ENCODE data around the gene PRICKLE4. TPM values are rescaled to one million over a fixed set of nuclear protein-coding genes. Genes with fewer than 3 reads are reported as not detected.

The PRICKLE4 gene
- total and polyA plus RNA-seq, 2 of the 8 experiments (the other 6 are each of a cell fraction or from before 2014, with no cell fraction given), result 0.32 to 1.4 TPM

DNA sequence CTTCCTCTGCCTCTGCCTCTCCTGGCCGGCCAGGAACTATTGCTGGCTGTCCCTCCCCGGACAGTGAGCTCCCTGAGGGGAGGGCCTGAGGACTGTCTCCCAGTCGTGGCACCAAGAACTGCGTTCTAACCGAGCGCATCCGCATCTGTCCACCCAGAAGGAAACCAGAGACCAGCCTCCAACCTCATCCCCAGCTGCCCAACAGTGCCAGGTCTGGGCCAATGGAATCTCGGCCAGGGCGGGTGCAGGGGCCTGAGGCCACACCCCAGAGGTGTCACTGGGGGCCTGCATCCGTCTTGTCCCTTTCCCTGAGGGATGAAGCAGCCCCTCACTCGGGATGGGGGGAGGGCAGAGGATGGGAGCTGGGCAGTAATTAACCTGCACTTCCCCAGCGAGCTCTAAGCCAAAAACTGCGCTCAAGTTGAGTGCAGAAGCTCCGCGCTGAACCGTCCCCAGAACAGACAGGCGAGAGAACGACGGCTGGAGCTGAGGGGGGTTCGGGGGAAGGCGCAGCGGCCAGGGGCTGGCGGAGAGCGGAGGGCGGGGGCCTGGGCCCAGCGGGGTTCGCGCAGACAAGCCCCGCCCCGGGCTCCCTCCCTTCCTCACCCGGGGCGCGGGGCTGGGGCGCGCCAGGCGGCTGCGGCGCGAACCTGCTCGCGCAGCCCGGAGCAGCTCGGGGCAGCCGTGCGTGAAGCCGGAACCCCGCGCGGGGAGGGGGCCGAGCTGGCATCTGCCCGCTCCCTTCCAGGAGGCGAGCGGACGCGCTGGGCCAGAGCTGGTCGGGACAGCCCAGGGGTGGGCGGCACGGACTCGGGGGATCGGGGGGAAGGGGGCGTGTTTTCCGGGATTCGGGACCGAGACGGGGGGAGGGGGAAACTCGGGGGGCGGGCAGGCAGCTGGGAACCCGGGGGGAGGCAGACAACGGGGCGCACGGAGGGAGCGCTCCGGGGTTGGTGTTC is 46.6 kb upstream of the PRICKLE4 start:
- H3K4ac ChIP-seq (replicated peaks; ENCODE audit: insufficient read length, low read depth, low read length), result no peak overlapping the region
- H3K23me2 ChIP-seq (ENCODE audit: low read depth, low read length), result peaks cover 9% of the 10 kb centered on the region; the same call in 1 of the 2 replicates
- H4K20me1 ChIP-seq (replicated peaks in 1 of 2; ENCODE audit: control insufficient read depth in 1 of 2, insufficient read depth in 2 of 2, low read length in 2 of 2), result peaks cover 0 to 2% of the 10 kb centered on the region in 2 experiments
- peak overlapping the region; percentile 17 for H3K18ac ChIP-seq (ENCODE audit: extremely low read depth, low read length)
- H2BK20ac ChIP-seq (ENCODE audit: low read length), result no peak overlapping the region
- no peak overlapping the region for H2BK120ac ChIP-seq (replicated peaks; ENCODE audit: low read depth, low read length)
- H3K79me2 ChIP-seq (ENCODE audit: control insufficient read depth in 1 of 2, insufficient read depth in 2 of 2, low read length in 2 of 2), result no peaks in the 10 kb centered on the region
- no peak overlapping the region for H3K14ac ChIP-seq (ENCODE audit: insufficient read length)
- H3K27me3 ChIP-seq (replicated peaks in 1 of 4; ENCODE audit: control insufficient read depth in 3 of 4, extremely low read depth in 1 of 4, insufficient read depth in 3 of 4, low read length in 3 of 4), result peaks cover 0 to 8% (median 5%) of the 10 kb centered on the region in 4 experiments; a peak in 3 of 7 replicates
- FAIRE-seq (no peak), DNase-seq (ENCODE audit: low read depth in 1 of 2, low spot score in 2 of 2) (peak in 1 of 2 experiments; percentile 86)
- no peak overlapping the region; the same call in none of the 2 replicates for H4K8ac ChIP-seq (ENCODE audit: extremely low read depth, insufficient read depth, low read length)
- no peak overlapping the region for H4K5ac ChIP-seq (ENCODE audit: insufficient read length, low read depth, low read length)
- no peak overlapping the region for H3K56ac ChIP-seq (replicated peaks; ENCODE audit: insufficient read length, low read depth, low read length)
- H3K79me1 ChIP-seq (ENCODE audit: low read depth, low read length), result no peaks in the 10 kb centered on the region
- no peaks in the 10 kb centered on the region for H3K9me3 ChIP-seq (ENCODE audit: insufficient read depth in 2 of 2, low read depth in 1 of 2, low read length in 1 of 2)
- H2AFZ ChIP-seq (ENCODE audit: low read length), result peak overlapping the region; percentile 78; the same call in 1 of the 2 replicates
- no peak overlapping the region; the same call in 1 of the 2 replicates for H2BK15ac ChIP-seq (ENCODE audit: low read length)
- peak overlapping the region; percentile 60 to 74 (median 68) for H3K4me3 ChIP-seq (ENCODE audit: extremely low read depth in 1 of 4, insufficient read depth in 2 of 4, low read depth in 3 of 4, low read length in 4 of 4)
- peaks cover 12 to 39% (median 23%) of the 10 kb centered on the region in 4 experiments for H3K4me1 ChIP-seq (replicated peaks in 1 of 4; ENCODE audit: control insufficient read depth in 3 of 4, insufficient read depth in 4 of 4, low read length in 3 of 4)
- no peak overlapping the region for H2AK5ac ChIP-seq (ENCODE audit: low read depth, low read length)
- H2BK12ac ChIP-seq (ENCODE audit: low read depth, low read length), result no peak overlapping the region; the same call in 1 of the 2 replicates
- peak overlapping the region; percentile 71 to 93 for H3K4me2 ChIP-seq (ENCODE audit: insufficient read depth in 1 of 2, low read depth in 2 of 2, low read length in 2 of 2)
- no peak overlapping the region for H3K27ac ChIP-seq (ENCODE audit: low read depth, low read length)
- no peak overlapping the region for H3K9ac ChIP-seq (replicated peaks in 1 of 4; ENCODE audit: extremely low read depth in 1 of 4, low read depth in 3 of 4, low read length in 3 of 4)
- CTCF ChIA-PET (ENCODE audit: partially characterized antibody), result interaction anchor here (0.6 to 5.3 kb wide), 24 partner anchors 9 to 400 kb away, joined by 3 to 37 read pairs (median 5); partner anchors contain the start of gene TOMM6
- H3K23ac ChIP-seq (ENCODE audit: insufficient read length), result no peak overlapping the region
- no peak overlapping the region for H4K91ac ChIP-seq (replicated peaks; ENCODE audit: insufficient read length, low read length)
- WGBS, 2 experiments (ENCODE audit: extremely low coverage in 1 of 2, insufficient coverage in 1 of 2, insufficient read length in 1 of 2, insufficient replicate concordance in 2 of 2, low coverage in 1 of 2, low lambda C conversion rate in 2 of 2, missing lambda C conversion rate in 1 of 2), result 5% methylated on average over 19 of the region's 73 CpGs; no CpG with 5 or more reads in 1 of the 2 experiments
- peak overlapping the region; percentile 45; the same call in 1 of the 2 replicates for H2BK5ac ChIP-seq (ENCODE audit: low read depth, low read length)
- H3K36me3 ChIP-seq (ENCODE audit: control insufficient read depth in 2 of 4, insufficient read depth in 4 of 4, low read length in 3 of 4), result no peaks in the 10 kb centered on the region
- POLR2A ChIA-PET (ENCODE audit: partially characterized antibody), result interaction anchor here (0.9 to 1.6 kb wide), 6 partner anchors 9 to 55 kb away, joined by 3 to 5 read pairs (median 3); partner anchors contain the start of gene FRS3
- peak; percentile 48 for TF ChIP-seq EZH2 (IDR thresholded peaks at IDR 0.05; ENCODE audit: low read depth, low read length, severe bottlenecking)
- no peak for TF ChIP-seq POLR2A (IDR thresholded peaks at IDR 0.05; ENCODE audit: control extremely low read depth in 1 of 2, low read depth in 2 of 2, low read length in 2 of 2)
- TF ChIP-seq SIN3A (conservative IDR thresholded peaks at IDR 0.05 in 1 of 2, IDR thresholded peaks at IDR 0.05 in 1 of 2; ENCODE audit: low read depth in 1 of 2, low read length in 2 of 2), result peak in 1 of 2 experiments; percentile 79; a peak in 2 of 4 replicates
- peak; percentile 83 for TF ChIP-seq CTBP2 (IDR thresholded peaks at IDR 0.05; ENCODE audit: borderline replicate concordance, insufficient read depth, insufficient read length, low read length)
- 0 out of 2 replicates have a peak, but pooled peaks have one; percentile 29 for TF ChIP-seq PHF8 (conservative IDR thresholded peaks at IDR 0.05; ENCODE audit: low read depth, low read length)
- TF ChIP-seq RBBP5 (IDR thresholded peaks at IDR 0.05; ENCODE audit: borderline replicate concordance, low read depth, low read length), result 0 out of 2 replicates have a peak, but pooled peaks have one; percentile 36
- no peak for TF ChIP-seq GABPA (IDR thresholded peaks at IDR 0.05; ENCODE audit: borderline replicate concordance, insufficient read depth, low read length)
- peak; percentile 29 for TF ChIP-seq KDM4A (IDR thresholded peaks at IDR 0.05; ENCODE audit: low read depth, low read length, severe bottlenecking)
